NCI-H2107 treated with DMSO at 0.1 percent for 48 hours (cell line): ENCODE results near the gene CMAS.
"Not testable (repeated sequence)": the region's sequence is repeated elsewhere in the genome, so short reads cannot be mapped to it uniquely, and the experiment has no call there.

Experiments
- DNase-seq: peaks from one replicate; lab custom pipeline; 2025; ENCODE audit not compliant: unreplicated experiment; lab: John Stamatoyannopoulos, UW

CMAS gene

GRCh38 chr12:22046968-22047390 is 961 bp downstream of the CMAS start:
- DNase-seq: no peak

- DNase-seq: no peak
These were observed 1.5 kb downstream of the CMAS start for GRCh38 chr12:22047494-22047893.

- DNase-seq: no peak
These were observed 2.5 kb downstream of the CMAS start for GRCh38 chr12:22048351-22049041.

- no peak for DNase-seq
These were observed 4.1 kb downstream of the CMAS start for GRCh38 chr12:22050078-22050477.

- DNase-seq: no peak
These were observed 5.2 kb downstream of the CMAS start for GRCh38 chr12:22051114-22051698.

- DNase-seq: not testable (repeated sequence)
These were observed 7.0 kb downstream of the CMAS start for GRCh38 chr12:22052994-22053393.

- DNase-seq: no peak
These were observed 8.1 kb downstream of the CMAS start for GRCh38 chr12:22054155-22054554.

- DNase-seq: no peak
These were observed 10.6 kb downstream of the CMAS start for GRCh38 chr12:22056607-22057006.

GRCh38 chr12:22059976-22060647 is 14.1 kb downstream of the CMAS start:
- DNase-seq: no peak

GRCh38 chr12:22064968-22065367 is 18.9 kb downstream of the CMAS start:
- DNase-seq: no peak

GRCh38 chr12:22066310-22066709 is 20.3 kb downstream of the CMAS start:
- DNase-seq: no peak

GRCh38 chr12:22069851-22070250 is 23.8 kb downstream of the CMAS start:
- no peak for DNase-seq

GRCh38 chr12:22082190-22082701 is 36.2 kb downstream of the CMAS start:
- no peak for DNase-seq

- no peak for DNase-seq
These were observed 37.1 kb downstream of the CMAS start for GRCh38 chr12:22083167-22083566.

GRCh38 chr12:22084852-22085251 is 38.8 kb downstream of the CMAS start:
- no peak for DNase-seq

- no peak for DNase-seq
These were observed 42.9 kb downstream of the CMAS start for GRCh38 chr12:22088886-22089285.

- DNase-seq: no peak
These were observed 43.5 kb downstream of the CMAS start for GRCh38 chr12:22089486-22089885.

GRCh38 chr12:22099062-22099461 is 53.0 kb downstream of the CMAS start:
- DNase-seq: not testable (repeated sequence)

- DNase-seq: no peak
These were observed 55.1 kb downstream of the CMAS start for GRCh38 chr12:22100958-22101748.

- DNase-seq: no peak
These were observed 55.8 kb downstream of the CMAS start for GRCh38 chr12:22101749-22102243.

- DNase-seq: no peak
These were observed 57.4 kb downstream of the CMAS start for GRCh38 chr12:22103418-22103817.
